ENCODE measurements around the gene ARHGAP6.
"Not testable (repeated sequence)": the region's sequence is repeated elsewhere in the genome, so short reads cannot be mapped to it uniquely, and the experiment has no call there.

ARHGAP6 gene

GRCh38 chrX:11530621-11531020 lies 135.1 kb downstream of the ARHGAP6 start:
- no peak overlapping the region for H3K4me3 ChIP-seq (ENCODE audit: low read length)
- no peak for TF ChIP-seq CTCF (IDR thresholded peaks at IDR 0.05; ENCODE audit: insufficient read depth, low read depth, low read length, missing control alignments)
- no peak for DNase-seq (ENCODE audit: low read depth)

- no peak for DNase-seq (ENCODE audit: low read depth)
- no peak for TF ChIP-seq CTCF (IDR thresholded peaks at IDR 0.05; ENCODE audit: insufficient read depth, low read depth, low read length, missing control alignments)
- H3K4me3 ChIP-seq (ENCODE audit: low read length), result no peak overlapping the region
Observed at GRCh38 chrX:11528623-11529022, 137.1 kb downstream of the ARHGAP6 start.

GRCh38 chrX:11525685-11526084 lies 140.0 kb downstream of the ARHGAP6 start:
- no peak overlapping the region for H3K4me3 ChIP-seq (ENCODE audit: low read length)
- DNase-seq (ENCODE audit: low read depth), result no peak
- no peak for TF ChIP-seq CTCF (IDR thresholded peaks at IDR 0.05; ENCODE audit: insufficient read depth, low read depth, low read length, missing control alignments)

- not testable (repeated sequence) for DNase-seq (ENCODE audit: low read depth); H3K4me3 ChIP-seq (ENCODE audit: low read length)
Observed at GRCh38 chrX:11519234-11519633, 146.5 kb downstream of the ARHGAP6 start.

- no peak overlapping the region for H3K4me3 ChIP-seq (ENCODE audit: low read length)
- TF ChIP-seq CTCF (IDR thresholded peaks at IDR 0.05; ENCODE audit: insufficient read depth, low read depth, low read length, missing control alignments), result no peak
- DNase-seq (ENCODE audit: low read depth), result no peak
Observed at GRCh38 chrX:11509786-11510185, 155.9 kb downstream of the ARHGAP6 start.

GRCh38 chrX:11504234-11504633 lies 161.5 kb downstream of the ARHGAP6 start:
- DNase-seq (ENCODE audit: low read depth), result peak; percentile 5
- TF ChIP-seq CTCF (IDR thresholded peaks at IDR 0.05; ENCODE audit: insufficient read depth, low read depth, low read length, missing control alignments), result no peak
- H3K4me3 ChIP-seq (ENCODE audit: low read length), result no peak overlapping the region

GRCh38 chrX:11499076-11500044 lies 166.4 kb downstream of the ARHGAP6 start:
- peak; percentile 0 for DNase-seq (ENCODE audit: low read depth)
- no peak for TF ChIP-seq CTCF (IDR thresholded peaks at IDR 0.05; ENCODE audit: insufficient read depth, low read depth, low read length, missing control alignments)
- H3K4me3 ChIP-seq (ENCODE audit: low read length), result no peak overlapping the region

GRCh38 chrX:11491375-11491774 lies 174.3 kb downstream of the ARHGAP6 start:
- DNase-seq (ENCODE audit: low read depth); H3K4me3 ChIP-seq (ENCODE audit: low read length): not testable (repeated sequence)

Data from epithelial cell of esophagus (primary cell).